ENCODE results near the gene SLC12A5. TPM values are rescaled to one million over a fixed set of nuclear protein-coding genes. Genes with fewer than 3 reads are reported as not detected.

SLC12A5 gene
- total and polyA plus RNA-seq, 9 of the 15 experiments (the other 6 are each of a cell fraction or from before 2014, with no cell fraction given): 0.36 to 7.5 (median 2.1) TPM

- TF ChIP-seq ZBTB40 (IDR thresholded peaks at IDR 0.05) (no peak), ZBTB40 (CRISPR knock-in tag; IDR thresholded peaks at IDR 0.05) (no peak), HIVEP1 (CRISPR knock-in tag; IDR thresholded peaks at IDR 0.05) (no peak), SMARCC2 (IDR thresholded peaks at IDR 0.05; ENCODE audit: low read depth) (no peak)
Observed at GRCh38 chr20:46076806-46077205, 47.8 kb downstream of the SLC12A5 start (continued).

Data from K562 (cell line).